Neuronal stem cell (in vitro differentiated cells): ENCODE data around the gene ANGPT4.

Experiments
- DNase-seq: peaks from one replicate; pipeline ENCODE4 v3.0.0-alpha.2; 2013; ENCODE audit warnings: low spot score
- H2AFZ ChIP-seq: one replicate; pipeline ENCODE4 v1.6.1; 2013; ENCODE audit warnings: mild to moderate bottlenecking, low read length, inconsistent platforms
- H2AK5ac ChIP-seq: 2 replicates; pipeline ENCODE4 v1.6.1; 2013; ENCODE audit warnings: low read depth, mild to moderate bottlenecking, inconsistent platforms, low read length, moderate library complexity, mixed read lengths
- H2BK120ac ChIP-seq: 2 replicates; pipeline ENCODE4 v1.6.1; 2013; ENCODE audit warnings: low read depth, mild to moderate bottlenecking, inconsistent platforms, low read length, moderate library complexity, mixed read lengths
- H2BK12ac ChIP-seq: one replicate; pipeline ENCODE4 v1.6.1; 2013; ENCODE audit warnings: low read length, inconsistent platforms
- H2BK15ac ChIP-seq: 2 replicates; pipeline ENCODE4 v1.6.1; 2013; ENCODE audit warnings: mild to moderate bottlenecking, low read length, inconsistent platforms, mixed read lengths
- H2BK5ac ChIP-seq: one replicate; pipeline ENCODE4 v1.6.1; 2013; ENCODE audit warnings: inconsistent platforms, mild to moderate bottlenecking, low read length, moderate library complexity
- H3K14ac ChIP-seq: one replicate; pipeline ENCODE4 v1.6.1; 2013; ENCODE audit warnings: low read length, inconsistent platforms
- H3K18ac ChIP-seq: 2 replicates; pipeline ENCODE4 v1.6.1; 2013; ENCODE audit warnings: low read length, inconsistent platforms
- H3K23ac ChIP-seq: 2 replicates; pipeline ENCODE4 v1.6.1; 2013; ENCODE audit warnings: low read depth, mild to moderate bottlenecking, mixed read lengths, low read length, inconsistent platforms; ENCODE audit not compliant: poor library complexity
- H3K27ac ChIP-seq: replicated peaks from 3 replicates; pipeline ENCODE4 v1.5.1; 2013; ENCODE audit warnings: low read length, inconsistent platforms
- H3K27me3 ChIP-seq, 3 experiments: 2 replicates each; pipeline ENCODE4 v1.6.1; 2013; ENCODE audit warnings: low read length in 3 of 3, mild to moderate bottlenecking in 2 of 3, inconsistent platforms in 1 of 3, low read depth in 1 of 3, mixed read lengths in 1 of 3, moderate library complexity in 1 of 3; ENCODE audit not compliant: control insufficient read depth in 3 of 3, insufficient read depth in 3 of 3
- H3K36me3 ChIP-seq, 2 donors: replicated peaks in 1 of 2; 2 replicates each; pipeline ENCODE4 v1.6.1; 2013; ENCODE audit warnings: low read length in 2 of 2; ENCODE audit not compliant: control insufficient read depth in 2 of 2, insufficient read depth in 2 of 2
- H3K4ac ChIP-seq: 2 replicates; pipeline ENCODE4 v1.6.1; 2013; ENCODE audit warnings: inconsistent platforms, mild to moderate bottlenecking, low read length, moderate library complexity
- H3K4me1 ChIP-seq, 2 donors: 1 replicate in 1 of 2; 2 replicates in 1 of 2; pipeline ENCODE4 v1.6.1; 2013; ENCODE audit warnings: low read length in 2 of 2, low read depth in 1 of 2; ENCODE audit not compliant: control insufficient read depth in 2 of 2, insufficient read depth in 1 of 2
- H3K4me2 ChIP-seq: one replicate; pipeline ENCODE4 v1.6.1; 2013; ENCODE audit warnings: mild to moderate bottlenecking, low read length, inconsistent platforms; ENCODE audit not compliant: insufficient read depth, poor library complexity, severe bottlenecking
- H3K4me3 ChIP-seq, 2 donors: 2 replicates each; pipeline ENCODE4 v1.5.1; 2013; ENCODE audit warnings: low read length in 2 of 2, mild to moderate bottlenecking in 2 of 2, inconsistent platforms in 1 of 2, moderate library complexity in 1 of 2
- H3K79me1 ChIP-seq: one replicate; pipeline ENCODE4 v1.6.1; 2013; ENCODE audit warnings: low read depth, mild to moderate bottlenecking, inconsistent platforms, low read length, moderate library complexity
- H3K9ac ChIP-seq: one replicate; pipeline ENCODE4 v1.6.1; 2013; ENCODE audit warnings: mild to moderate bottlenecking, low read depth, low read length, inconsistent platforms; ENCODE audit not compliant: poor library complexity
- H3K9me3 ChIP-seq, 2 donors: replicated peaks in 1 of 2; 2 replicates each; pipeline versions ENCODE3 to v1.6.1; 2013; ENCODE audit warnings: low read length in 2 of 2, mild to moderate bottlenecking in 2 of 2, inconsistent platforms in 1 of 2, low read depth in 1 of 2, mixed read lengths in 1 of 2, moderate library complexity in 1 of 2; ENCODE audit not compliant: control insufficient read depth in 2 of 2, insufficient read depth in 1 of 2
- H4K8ac ChIP-seq: one replicate; pipeline ENCODE4 v1.6.1; 2013; ENCODE audit warnings: low read depth, mild to moderate bottlenecking, inconsistent platforms, low read length, moderate library complexity
- H4K91ac ChIP-seq: one replicate; pipeline ENCODE4 v1.6.1; 2013; ENCODE audit warnings: low read length, low read depth, mild to moderate bottlenecking, inconsistent platforms; ENCODE audit not compliant: poor library complexity
- WGBS, 2 donors: extraction: QIAGEN DNeasy Blood & Tissue Kit; methylation state at CpG; one replicate each; pipeline ENCODE4 v1.1.7; 2013; ENCODE audit warnings: missing lambda C conversion rate in 2 of 2, mixed read lengths in 1 of 2; ENCODE audit not compliant: insufficient read length in 2 of 2, insufficient replicate concordance in 1 of 2; ENCODE audit errors: extremely low coverage in 2 of 2; 5-methylcytosine and 5-hydroxymethylcytosine counted together

Gene ANGPT4

GRCh38 chr20:871948-872347, 44.2 kb downstream of the ANGPT4 start:
- H3K4me3 ChIP-seq = no peak overlapping the region
- H2BK5ac ChIP-seq = no peak overlapping the region
- no peak overlapping the region for H3K27ac ChIP-seq
- H3K9ac ChIP-seq = no peak overlapping the region
- no peak for DNase-seq
- no peak overlapping the region for H3K18ac ChIP-seq
- H3K79me1 ChIP-seq = no peaks in the 10 kb centered on the region
- H3K27me3 ChIP-seq = peaks cover 0 to 4% (median 0%) of the 10 kb centered on the region in 3 experiments
- no peaks in the 10 kb centered on the region for H3K9me3 ChIP-seq
- H2AFZ ChIP-seq = no peak overlapping the region
- H3K23ac ChIP-seq = no peak overlapping the region
- no peak overlapping the region for H2BK15ac ChIP-seq
- no peak overlapping the region for H2BK12ac ChIP-seq
- no peak overlapping the region for H2AK5ac ChIP-seq
- peaks cover 0 to 2% of the 10 kb centered on the region in 2 donors for H3K4me1 ChIP-seq
- no peak overlapping the region for H3K4ac ChIP-seq
- no peaks in the 10 kb centered on the region for H3K36me3 ChIP-seq
- no peak overlapping the region for H3K14ac ChIP-seq
- H2BK120ac ChIP-seq = no peak overlapping the region
- no CpG with 5 or more reads among the region's 2 CpGs for WGBS, 2 donors
- H3K4me2 ChIP-seq = no peak overlapping the region
- H4K8ac ChIP-seq = no peak overlapping the region
- no peak overlapping the region for H4K91ac ChIP-seq

DNA sequence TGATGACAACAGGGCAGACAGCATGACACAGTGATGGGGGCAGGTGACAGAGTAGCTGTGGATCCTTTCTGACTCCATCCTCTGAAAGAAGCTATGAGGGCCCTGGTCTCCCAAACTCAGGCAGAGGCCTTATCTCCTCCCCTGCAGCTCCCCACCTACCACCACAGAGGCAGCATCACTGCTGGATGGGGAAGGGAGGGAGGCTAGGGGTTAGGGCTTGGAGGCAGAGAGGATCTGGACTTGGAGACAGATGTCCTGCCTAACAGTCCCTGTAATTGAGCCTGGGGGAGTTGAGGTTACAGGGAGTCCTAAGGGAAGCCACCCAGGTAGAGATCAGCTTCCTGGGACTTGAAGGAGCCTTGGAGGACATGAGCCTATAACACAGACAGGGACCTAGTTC, 44.7 kb downstream of the ANGPT4 start:
- Histone ChIP-seq H2BK12ac (no peak overlapping the region), H3K23ac (no peak overlapping the region), H4K91ac (no peak overlapping the region), H2BK120ac (no peak overlapping the region), H3K4me1 (peaks cover 0 to 2% of the 10 kb centered on the region in 2 donors), H3K4ac (no peak overlapping the region), H3K14ac (no peak overlapping the region), H3K79me1 (no peaks in the 10 kb centered on the region), H3K18ac (no peak overlapping the region), H4K8ac (no peak overlapping the region), H2AK5ac (no peak overlapping the region), H3K9ac (no peak overlapping the region), H3K27ac (no peak overlapping the region), H3K36me3 (no peaks in the 10 kb centered on the region), H3K27me3 (peaks cover 0 to 5% (median 0%) of the 10 kb centered on the region in 3 experiments), H3K4me2 (no peak overlapping the region), H3K9me3 (no peaks in the 10 kb centered on the region), H3K4me3 (no peak overlapping the region), H2AFZ (no peak overlapping the region), H2BK15ac (no peak overlapping the region), H2BK5ac (no peak overlapping the region)
- DNase-seq = no peak

DNA sequence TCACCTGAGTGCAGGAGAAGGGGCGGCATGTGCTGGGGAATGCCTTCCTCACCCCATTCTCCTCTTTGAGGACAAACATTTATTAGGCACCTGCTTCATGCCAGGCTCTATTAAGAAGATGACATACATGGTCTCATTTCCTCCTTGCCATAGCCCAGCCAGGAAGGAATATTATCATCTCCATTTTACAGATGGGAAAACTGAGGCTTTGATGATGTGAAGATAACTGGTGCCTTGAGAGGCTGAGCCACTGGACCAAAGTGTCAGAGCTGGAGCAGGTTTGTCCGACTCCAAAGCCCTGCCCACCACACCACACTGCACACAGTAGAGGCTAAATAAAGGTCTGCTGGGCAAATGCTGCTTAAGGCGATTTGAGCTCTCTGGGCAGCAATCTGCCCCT, 45.4 kb downstream of the ANGPT4 start:
- Histone ChIP-seq H3K23ac (no peak overlapping the region), H3K9me3 (no peaks in the 10 kb centered on the region), H3K18ac (no peak overlapping the region), H3K79me1 (no peaks in the 10 kb centered on the region), H2BK15ac (no peak overlapping the region), H3K4me3 (no peak overlapping the region), H3K27me3 (peaks cover 0 to 8% (median 0%) of the 10 kb centered on the region in 3 experiments), H4K8ac (no peak overlapping the region), H3K9ac (no peak overlapping the region), H2BK5ac (no peak overlapping the region), H3K27ac (no peak overlapping the region), H3K4me2 (no peak overlapping the region), H2AFZ (no peak overlapping the region), H2BK120ac (no peak overlapping the region), H3K14ac (no peak overlapping the region), H4K91ac (no peak overlapping the region), H3K4ac (no peak overlapping the region), H3K36me3 (no peaks in the 10 kb centered on the region), H3K4me1 (peaks cover 0 to 2% of the 10 kb centered on the region in 2 donors), H2BK12ac (no peak overlapping the region), H2AK5ac (no peak overlapping the region)
- no peak for DNase-seq
- WGBS, 2 donors = no CpG with 5 or more reads among the region's 3 CpGs

DNA sequence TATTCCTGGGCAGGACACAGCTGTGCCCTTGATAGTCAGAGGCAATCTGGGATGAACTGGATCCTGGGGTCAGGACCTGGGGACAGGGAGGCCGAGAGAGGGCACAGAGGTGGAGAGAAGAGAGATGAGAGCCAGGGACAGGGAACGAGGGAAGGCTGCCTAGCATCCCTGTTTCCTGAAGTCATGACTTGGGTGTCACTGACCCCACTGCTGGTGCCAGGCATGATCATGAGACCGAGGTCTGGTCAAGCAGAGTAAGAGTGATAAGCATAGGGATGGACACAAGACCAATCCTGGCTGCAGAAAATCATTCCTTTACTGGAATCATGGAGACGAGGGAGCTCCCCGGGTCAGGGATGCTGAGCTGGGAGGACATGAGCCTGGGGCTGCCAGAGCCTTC, 46.5 kb downstream of the ANGPT4 start:
- peaks cover 0 to 8% (median 0%) of the 10 kb centered on the region in 3 experiments for H3K27me3 ChIP-seq

More for the DNA sequence above, 46.5 kb downstream of the ANGPT4 start:
- H3K14ac ChIP-seq = no peak overlapping the region
- no peak overlapping the region for H3K27ac ChIP-seq
- no peak overlapping the region for H2BK15ac ChIP-seq
- H2BK12ac ChIP-seq = no peak overlapping the region
- H3K36me3 ChIP-seq = no peaks in the 10 kb centered on the region
- H2BK5ac ChIP-seq = no peak overlapping the region
- H3K9me3 ChIP-seq = no peaks in the 10 kb centered on the region
- no peak overlapping the region for H4K8ac ChIP-seq
- H3K18ac ChIP-seq = no peak overlapping the region
- H3K9ac ChIP-seq = peak overlapping the region; percentile 25
- no CpG with 5 or more reads among the region's 5 CpGs for WGBS, 2 donors
- H4K91ac ChIP-seq = no peak overlapping the region
- H3K4me1 ChIP-seq = peaks cover 0 to 2% of the 10 kb centered on the region in 2 donors
- no peak overlapping the region for H3K4ac ChIP-seq
- no peak overlapping the region for H3K4me3 ChIP-seq
- no peak overlapping the region for H2BK120ac ChIP-seq
- H2AFZ ChIP-seq = no peak overlapping the region
- H3K23ac ChIP-seq = no peak overlapping the region
- DNase-seq = no peak
- H3K79me1 ChIP-seq = no peaks in the 10 kb centered on the region
- H3K4me2 ChIP-seq = no peak overlapping the region
- H2AK5ac ChIP-seq = no peak overlapping the region
